Liver (tissue), 3 donors: Measurements from ENCODE around the gene IMPDH2.

Source experiments
- EGR1 ChIP-seq, 2 donors: IDR thresholded peaks; 2 replicates each; pipeline ENCODE4 v1.6.1; 2016 to 2018; ENCODE audit warnings: antibody characterized with exemption in 2 of 2, low read depth in 2 of 2
- GABPA ChIP-seq, 2 donors: IDR thresholded peaks in 1 of 2; conservative IDR thresholded peaks in 1 of 2; 2 replicates each; pipeline ENCODE4 v1.6.1; 2016; ENCODE audit warnings: antibody characterized with exemption in 2 of 2, mild to moderate bottlenecking in 1 of 2, moderate library complexity in 1 of 2
- HNF4A ChIP-seq, 2 donors: conservative IDR thresholded peaks; 2 replicates each; pipeline ENCODE4 v1.6.1; 2016; ENCODE audit warnings: antibody characterized with exemption in 2 of 2, mild to moderate bottlenecking in 2 of 2
- JUND ChIP-seq, 2 donors: IDR thresholded peaks; 2 replicates each; pipeline ENCODE4 v1.6.1; 2016; ENCODE audit warnings: antibody characterized with exemption in 2 of 2
- RAD21 ChIP-seq, 2 donors: IDR thresholded peaks; 2 replicates each; pipeline ENCODE4 v1.6.1; 2016; ENCODE audit warnings: antibody characterized with exemption in 2 of 2, mild to moderate bottlenecking in 2 of 2
- RXRA ChIP-seq, 2 donors: IDR thresholded peaks; 2 replicates each; pipeline ENCODE4 v1.6.1; 2017 to 2018; ENCODE audit warnings: antibody characterized with exemption in 2 of 2, mild to moderate bottlenecking in 1 of 2
- SP1 ChIP-seq: IDR thresholded peaks from 2 replicates; pipeline ENCODE4 v1.6.1; 2018; ENCODE audit warnings: antibody characterized with exemption, mild to moderate bottlenecking
- TAF1 ChIP-seq: conservative IDR thresholded peaks from 2 replicates; pipeline ENCODE4 v1.6.1; 2016; ENCODE audit warnings: antibody characterized with exemption, mild to moderate bottlenecking
- TF ChIP-seq, protein P1 (sequence below): IDR thresholded peaks from 2 replicates; pipeline ENCODE4 v1.6.1; 2016; ENCODE audit warnings: antibody characterized with exemption, mild to moderate bottlenecking
- TF ChIP-seq, protein P2 (sequence below): fragments of 150-350 bp; IDR thresholded peaks from 2 replicates; pipeline ENCODE4 v1.5.1; 2017; ENCODE audit warnings: improper control_type of control experiment, low read depth, low read length; ENCODE audit not compliant: missing input control
- TF ChIP-seq, protein P3 (sequence below): IDR thresholded peaks from 2 replicates; pipeline ENCODE4 v1.6.1; 2016; ENCODE audit warnings: antibody characterized with exemption
- TF ChIP-seq, protein P4 (sequence below): IDR thresholded peaks from 2 replicates; pipeline ENCODE4 v1.6.1; 2016; ENCODE audit warnings: antibody characterized with exemption
- TF ChIP-seq, protein P5 (sequence below): IDR thresholded peaks from 2 replicates; pipeline ENCODE4 v1.6.1; 2016; ENCODE audit warnings: antibody characterized with exemption
- donor health status: healthy.
- donor health status: healthy.

DNA sequence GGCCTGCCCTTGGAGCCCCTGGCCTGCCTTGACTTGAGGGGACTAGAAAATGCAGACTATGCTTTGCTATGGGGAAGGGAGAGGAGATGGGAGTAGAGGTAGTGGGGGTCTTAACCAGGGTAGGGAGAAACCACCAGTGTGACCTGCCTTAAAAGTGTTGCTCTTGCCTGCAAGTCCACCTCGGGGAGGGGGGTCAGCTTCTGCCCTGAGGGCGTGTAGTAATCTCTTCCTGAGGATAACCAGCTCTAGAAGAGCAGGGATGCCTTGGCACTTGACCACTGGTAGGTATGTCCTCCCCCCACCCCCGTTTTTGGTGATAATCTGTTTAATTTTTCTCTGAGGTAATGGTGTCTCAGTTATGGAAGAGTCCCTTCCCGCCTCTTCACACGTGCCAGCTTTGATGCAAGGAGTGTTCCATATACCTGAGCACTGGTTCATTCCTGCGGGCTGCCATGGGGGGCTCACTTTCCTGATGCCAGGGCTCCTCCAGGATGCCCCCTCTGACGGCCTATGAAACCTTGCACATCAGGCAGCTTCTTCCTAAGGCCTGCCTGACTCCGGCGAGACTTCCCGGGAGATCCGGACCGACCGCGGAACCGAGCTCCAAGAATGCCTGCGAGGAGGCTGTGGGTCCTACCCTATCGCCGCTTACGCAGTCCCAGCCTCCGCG, 39.9 kb downstream of the IMPDH2 start:
- TF ChIP-seq GABPA (IDR thresholded peaks at IDR 0.05 in 1 of 2, conservative IDR thresholded peaks at IDR 0.05 in 1 of 2), result no peak
- TF ChIP-seq, protein P1, sequence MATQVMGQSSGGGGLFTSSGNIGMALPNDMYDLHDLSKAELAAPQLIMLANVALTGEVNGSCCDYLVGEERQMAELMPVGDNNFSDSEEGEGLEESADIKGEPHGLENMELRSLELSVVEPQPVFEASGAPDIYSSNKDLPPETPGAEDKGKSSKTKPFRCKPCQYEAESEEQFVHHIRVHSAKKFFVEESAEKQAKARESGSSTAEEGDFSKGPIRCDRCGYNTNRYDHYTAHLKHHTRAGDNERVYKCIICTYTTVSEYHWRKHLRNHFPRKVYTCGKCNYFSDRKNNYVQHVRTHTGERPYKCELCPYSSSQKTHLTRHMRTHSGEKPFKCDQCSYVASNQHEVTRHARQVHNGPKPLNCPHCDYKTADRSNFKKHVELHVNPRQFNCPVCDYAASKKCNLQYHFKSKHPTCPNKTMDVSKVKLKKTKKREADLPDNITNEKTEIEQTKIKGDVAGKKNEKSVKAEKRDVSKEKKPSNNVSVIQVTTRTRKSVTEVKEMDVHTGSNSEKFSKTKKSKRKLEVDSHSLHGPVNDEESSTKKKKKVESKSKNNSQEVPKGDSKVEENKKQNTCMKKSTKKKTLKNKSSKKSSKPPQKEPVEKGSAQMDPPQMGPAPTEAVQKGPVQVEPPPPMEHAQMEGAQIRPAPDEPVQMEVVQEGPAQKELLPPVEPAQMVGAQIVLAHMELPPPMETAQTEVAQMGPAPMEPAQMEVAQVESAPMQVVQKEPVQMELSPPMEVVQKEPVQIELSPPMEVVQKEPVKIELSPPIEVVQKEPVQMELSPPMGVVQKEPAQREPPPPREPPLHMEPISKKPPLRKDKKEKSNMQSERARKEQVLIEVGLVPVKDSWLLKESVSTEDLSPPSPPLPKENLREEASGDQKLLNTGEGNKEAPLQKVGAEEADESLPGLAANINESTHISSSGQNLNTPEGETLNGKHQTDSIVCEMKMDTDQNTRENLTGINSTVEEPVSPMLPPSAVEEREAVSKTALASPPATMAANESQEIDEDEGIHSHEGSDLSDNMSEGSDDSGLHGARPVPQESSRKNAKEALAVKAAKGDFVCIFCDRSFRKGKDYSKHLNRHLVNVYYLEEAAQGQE, result no peak
- no peak for TF ChIP-seq HNF4A (conservative IDR thresholded peaks at IDR 0.05)
- no peak for TF ChIP-seq EGR1 (IDR thresholded peaks at IDR 0.05; ENCODE audit: low read depth in 2 of 2)
- TF ChIP-seq, protein P2, sequence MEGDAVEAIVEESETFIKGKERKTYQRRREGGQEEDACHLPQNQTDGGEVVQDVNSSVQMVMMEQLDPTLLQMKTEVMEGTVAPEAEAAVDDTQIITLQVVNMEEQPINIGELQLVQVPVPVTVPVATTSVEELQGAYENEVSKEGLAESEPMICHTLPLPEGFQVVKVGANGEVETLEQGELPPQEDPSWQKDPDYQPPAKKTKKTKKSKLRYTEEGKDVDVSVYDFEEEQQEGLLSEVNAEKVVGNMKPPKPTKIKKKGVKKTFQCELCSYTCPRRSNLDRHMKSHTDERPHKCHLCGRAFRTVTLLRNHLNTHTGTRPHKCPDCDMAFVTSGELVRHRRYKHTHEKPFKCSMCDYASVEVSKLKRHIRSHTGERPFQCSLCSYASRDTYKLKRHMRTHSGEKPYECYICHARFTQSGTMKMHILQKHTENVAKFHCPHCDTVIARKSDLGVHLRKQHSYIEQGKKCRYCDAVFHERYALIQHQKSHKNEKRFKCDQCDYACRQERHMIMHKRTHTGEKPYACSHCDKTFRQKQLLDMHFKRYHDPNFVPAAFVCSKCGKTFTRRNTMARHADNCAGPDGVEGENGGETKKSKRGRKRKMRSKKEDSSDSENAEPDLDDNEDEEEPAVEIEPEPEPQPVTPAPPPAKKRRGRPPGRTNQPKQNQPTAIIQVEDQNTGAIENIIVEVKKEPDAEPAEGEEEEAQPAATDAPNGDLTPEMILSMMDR, result no peak
- TF ChIP-seq TAF1, result no peak
- TF ChIP-seq, protein P3, sequence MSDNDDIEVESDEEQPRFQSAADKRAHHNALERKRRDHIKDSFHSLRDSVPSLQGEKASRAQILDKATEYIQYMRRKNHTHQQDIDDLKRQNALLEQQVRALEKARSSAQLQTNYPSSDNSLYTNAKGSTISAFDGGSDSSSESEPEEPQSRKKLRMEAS, result no peak
- TF ChIP-seq JUND (IDR thresholded peaks at IDR 0.05), result no peak
- TF ChIP-seq, protein P4, sequence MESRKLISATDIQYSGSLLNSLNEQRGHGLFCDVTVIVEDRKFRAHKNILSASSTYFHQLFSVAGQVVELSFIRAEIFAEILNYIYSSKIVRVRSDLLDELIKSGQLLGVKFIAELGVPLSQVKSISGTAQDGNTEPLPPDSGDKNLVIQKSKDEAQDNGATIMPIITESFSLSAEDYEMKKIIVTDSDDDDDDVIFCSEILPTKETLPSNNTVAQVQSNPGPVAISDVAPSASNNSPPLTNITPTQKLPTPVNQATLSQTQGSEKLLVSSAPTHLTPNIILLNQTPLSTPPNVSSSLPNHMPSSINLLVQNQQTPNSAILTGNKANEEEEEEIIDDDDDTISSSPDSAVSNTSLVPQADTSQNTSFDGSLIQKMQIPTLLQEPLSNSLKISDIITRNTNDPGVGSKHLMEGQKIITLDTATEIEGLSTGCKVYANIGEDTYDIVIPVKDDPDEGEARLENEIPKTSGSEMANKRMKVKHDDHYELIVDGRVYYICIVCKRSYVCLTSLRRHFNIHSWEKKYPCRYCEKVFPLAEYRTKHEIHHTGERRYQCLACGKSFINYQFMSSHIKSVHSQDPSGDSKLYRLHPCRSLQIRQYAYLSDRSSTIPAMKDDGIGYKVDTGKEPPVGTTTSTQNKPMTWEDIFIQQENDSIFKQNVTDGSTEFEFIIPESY, result no peak
- no peak for TF ChIP-seq SP1
- no peak for TF ChIP-seq RAD21 (IDR thresholded peaks at IDR 0.05)
- TF ChIP-seq, protein P5, sequence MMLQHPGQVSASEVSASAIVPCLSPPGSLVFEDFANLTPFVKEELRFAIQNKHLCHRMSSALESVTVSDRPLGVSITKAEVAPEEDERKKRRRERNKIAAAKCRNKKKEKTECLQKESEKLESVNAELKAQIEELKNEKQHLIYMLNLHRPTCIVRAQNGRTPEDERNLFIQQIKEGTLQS, result no peak
- TF ChIP-seq RXRA (IDR thresholded peaks at IDR 0.05), result no peak
